ENCODE data around the gene COG5.

COG5 gene

GRCh38 chr7:107173691-107174406 lies 389.9 kb downstream of the COG5 start:
- TF ChIP-seq, protein P1, sequence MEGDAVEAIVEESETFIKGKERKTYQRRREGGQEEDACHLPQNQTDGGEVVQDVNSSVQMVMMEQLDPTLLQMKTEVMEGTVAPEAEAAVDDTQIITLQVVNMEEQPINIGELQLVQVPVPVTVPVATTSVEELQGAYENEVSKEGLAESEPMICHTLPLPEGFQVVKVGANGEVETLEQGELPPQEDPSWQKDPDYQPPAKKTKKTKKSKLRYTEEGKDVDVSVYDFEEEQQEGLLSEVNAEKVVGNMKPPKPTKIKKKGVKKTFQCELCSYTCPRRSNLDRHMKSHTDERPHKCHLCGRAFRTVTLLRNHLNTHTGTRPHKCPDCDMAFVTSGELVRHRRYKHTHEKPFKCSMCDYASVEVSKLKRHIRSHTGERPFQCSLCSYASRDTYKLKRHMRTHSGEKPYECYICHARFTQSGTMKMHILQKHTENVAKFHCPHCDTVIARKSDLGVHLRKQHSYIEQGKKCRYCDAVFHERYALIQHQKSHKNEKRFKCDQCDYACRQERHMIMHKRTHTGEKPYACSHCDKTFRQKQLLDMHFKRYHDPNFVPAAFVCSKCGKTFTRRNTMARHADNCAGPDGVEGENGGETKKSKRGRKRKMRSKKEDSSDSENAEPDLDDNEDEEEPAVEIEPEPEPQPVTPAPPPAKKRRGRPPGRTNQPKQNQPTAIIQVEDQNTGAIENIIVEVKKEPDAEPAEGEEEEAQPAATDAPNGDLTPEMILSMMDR (IDR thresholded peaks at IDR 0.05), result no peak
- peak overlapping the region; percentile 35 for H3K27ac ChIP-seq
- no peak overlapping the region for H3K4me3 ChIP-seq (ENCODE audit: low read depth in 1 of 2, low read length in 1 of 2)
- H3K9me3 ChIP-seq, result no peaks in the 10 kb centered on the region
- no peaks in the 10 kb centered on the region for H3K27me3 ChIP-seq
- peaks cover 5% of the 10 kb centered on the region for H3K36me3 ChIP-seq
- H3K4me1 ChIP-seq (ENCODE audit: control insufficient read depth in 1 of 2, insufficient read depth in 1 of 2, low read depth in 1 of 2, low read length in 1 of 2), result peaks cover 11 to 35% of the 10 kb centered on the region in 2 experiments

GRCh38 chr7:107173191-107173590 lies 390.5 kb downstream of the COG5 start:
- H3K36me3 ChIP-seq, result peaks cover 5% of the 10 kb centered on the region
- H3K4me3 ChIP-seq (ENCODE audit: low read depth in 1 of 2, low read length in 1 of 2), result no peak overlapping the region
- TF ChIP-seq, protein P1 (IDR thresholded peaks at IDR 0.05), result no peak
- H3K27ac ChIP-seq, result peak overlapping the region; percentile 35
- no peaks in the 10 kb centered on the region for H3K9me3 ChIP-seq
- no peaks in the 10 kb centered on the region for H3K27me3 ChIP-seq
- H3K4me1 ChIP-seq (ENCODE audit: control insufficient read depth in 1 of 2, insufficient read depth in 1 of 2, low read depth in 1 of 2, low read length in 1 of 2), result peaks cover 11 to 35% of the 10 kb centered on the region in 2 experiments

DNA sequence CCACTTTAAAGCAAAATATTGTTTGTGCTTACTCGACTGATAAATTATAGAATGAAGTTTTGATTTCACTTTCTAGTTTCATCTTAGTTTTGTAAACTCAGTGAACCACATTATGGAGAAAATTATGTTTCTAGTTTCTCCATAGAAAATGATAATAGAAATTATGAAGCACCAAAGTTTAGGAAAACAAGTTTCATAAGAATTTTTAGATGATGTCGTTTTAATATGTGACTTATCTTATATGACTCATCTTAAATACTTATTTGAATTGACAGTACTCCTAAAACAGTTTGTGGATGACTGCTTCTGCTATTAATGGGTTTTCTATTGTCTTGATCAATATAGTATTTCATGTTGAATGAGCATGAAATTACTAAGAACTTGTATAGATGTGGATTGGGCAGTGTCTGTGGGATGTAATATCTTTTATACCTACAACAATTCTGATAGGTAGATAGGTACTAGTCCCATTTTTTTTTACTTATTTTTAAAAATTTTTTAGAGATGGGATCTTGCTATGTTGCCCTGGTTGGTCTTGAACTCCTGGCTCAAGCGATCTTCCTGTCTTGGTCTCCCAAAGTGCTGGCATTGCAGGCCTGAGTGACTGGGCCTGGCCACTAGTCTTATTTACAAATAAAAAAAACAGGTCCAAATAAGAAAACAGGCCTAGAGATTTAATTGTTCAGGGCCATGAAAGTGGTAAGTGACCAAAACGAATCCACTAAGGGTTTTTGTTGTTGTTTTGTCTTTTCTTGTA lies 391.3 kb downstream of the COG5 start:
- Histone ChIP-seq H3K36me3 (peaks cover 5% of the 10 kb centered on the region), H3K4me3 (ENCODE audit: low read depth in 1 of 2, low read length in 1 of 2) (no peak overlapping the region), H3K27me3 (no peaks in the 10 kb centered on the region), H3K27ac (peak overlapping the region; percentile 35), H3K4me1 (ENCODE audit: control insufficient read depth in 1 of 2, insufficient read depth in 1 of 2, low read depth in 1 of 2, low read length in 1 of 2) (peaks cover 18 to 41% of the 10 kb centered on the region in 2 experiments), H3K9me3 (no peaks in the 10 kb centered on the region)
- TF ChIP-seq, protein P1 (IDR thresholded peaks at IDR 0.05), result no peak

- Histone ChIP-seq H3K9me3 (no peaks in the 10 kb centered on the region), H3K27me3 (no peaks in the 10 kb centered on the region), H3K4me3 (ENCODE audit: low read depth in 1 of 2, low read length in 1 of 2) (no peak overlapping the region), H3K36me3 (peaks cover 5% of the 10 kb centered on the region), H3K27ac (no peak overlapping the region), H3K4me1 (ENCODE audit: control insufficient read depth in 1 of 2, insufficient read depth in 1 of 2, low read depth in 1 of 2, low read length in 1 of 2) (peaks cover 24 to 45% of the 10 kb centered on the region in 2 experiments)
- TF ChIP-seq, protein P1 (IDR thresholded peaks at IDR 0.05), result no peak
Observed at GRCh38 chr7:107171496-107171895, 392.2 kb downstream of the COG5 start.

GRCh38 chr7:107170051-107170915 lies 393.4 kb downstream of the COG5 start:
- H3K4me1 ChIP-seq (ENCODE audit: control insufficient read depth in 1 of 2, insufficient read depth in 1 of 2, low read depth in 1 of 2, low read length in 1 of 2), result peaks cover 24 to 45% of the 10 kb centered on the region in 2 experiments
- peak overlapping the region; percentile 86 to 93 for H3K4me3 ChIP-seq (ENCODE audit: low read depth in 1 of 2, low read length in 1 of 2)
- H3K27ac ChIP-seq, result peak overlapping the region; percentile 99
- H3K36me3 ChIP-seq, result peaks cover 5% of the 10 kb centered on the region
- H3K9me3 ChIP-seq, result no peaks in the 10 kb centered on the region
- no peaks in the 10 kb centered on the region for H3K27me3 ChIP-seq
- TF ChIP-seq, protein P1 (IDR thresholded peaks at IDR 0.05), result no peak

Data from neutrophil (primary cell).